GM12872 (cell line): ENCODE measurements around the gene ATF7IP2.
A peak's percentile ranks its signal among the peaks of the same experiment; 100 is the strongest.

Experiments
- TF ChIP-seq, protein P1 (sequence below): IDR thresholded peaks from 3 replicates; pipeline ENCODE4 v1.5.1; 2011; ENCODE audit warnings: low read depth, mild to moderate bottlenecking, low read length, moderate library complexity; ENCODE audit not compliant: insufficient read depth

ATF7IP2 gene

DNA sequence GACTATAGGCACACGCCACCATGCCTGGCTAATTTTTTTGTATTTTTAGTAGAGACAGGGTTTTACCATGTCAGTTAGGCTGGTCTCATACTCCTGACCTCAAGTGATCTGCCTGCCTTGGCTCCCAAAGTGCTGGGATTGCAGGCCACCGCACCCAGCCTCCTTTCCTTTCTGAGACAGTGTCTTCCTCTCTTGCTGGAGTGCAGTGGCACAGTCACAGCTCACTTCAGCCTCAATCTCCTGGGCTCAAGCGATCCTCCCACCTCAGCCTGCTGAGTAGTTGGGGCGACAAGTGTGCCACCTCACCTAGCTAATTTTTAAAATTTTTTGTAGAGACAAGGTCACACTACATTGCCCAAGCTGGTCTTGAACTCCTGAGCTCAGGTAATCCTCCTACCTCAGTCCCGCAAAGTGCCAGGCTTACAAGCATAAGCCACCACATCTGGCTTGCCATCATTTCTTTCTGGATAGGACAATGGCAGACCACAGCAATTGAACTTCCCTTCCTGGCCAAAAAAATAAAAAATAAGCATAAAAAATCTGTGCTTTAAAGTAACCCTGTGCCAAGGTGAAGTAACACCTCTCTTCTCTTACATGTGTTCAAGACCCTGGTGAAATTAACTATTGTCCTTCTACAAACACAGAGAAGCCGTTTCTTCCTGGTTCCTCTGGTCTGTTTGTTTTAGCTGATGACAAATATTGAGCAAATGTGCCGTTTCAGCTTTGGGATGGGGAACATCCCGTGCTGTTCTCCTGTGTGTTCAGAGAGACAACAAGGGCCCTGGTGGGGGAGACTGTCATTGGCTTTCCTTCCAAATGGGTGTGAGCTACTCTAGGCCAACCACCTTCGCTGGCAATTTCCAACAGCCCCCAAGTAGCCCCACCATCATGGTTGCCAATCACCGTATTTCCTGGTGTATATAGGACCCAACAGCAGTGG, 134.3 kb downstream of the ATF7IP2 start:
- TF ChIP-seq, protein P1, sequence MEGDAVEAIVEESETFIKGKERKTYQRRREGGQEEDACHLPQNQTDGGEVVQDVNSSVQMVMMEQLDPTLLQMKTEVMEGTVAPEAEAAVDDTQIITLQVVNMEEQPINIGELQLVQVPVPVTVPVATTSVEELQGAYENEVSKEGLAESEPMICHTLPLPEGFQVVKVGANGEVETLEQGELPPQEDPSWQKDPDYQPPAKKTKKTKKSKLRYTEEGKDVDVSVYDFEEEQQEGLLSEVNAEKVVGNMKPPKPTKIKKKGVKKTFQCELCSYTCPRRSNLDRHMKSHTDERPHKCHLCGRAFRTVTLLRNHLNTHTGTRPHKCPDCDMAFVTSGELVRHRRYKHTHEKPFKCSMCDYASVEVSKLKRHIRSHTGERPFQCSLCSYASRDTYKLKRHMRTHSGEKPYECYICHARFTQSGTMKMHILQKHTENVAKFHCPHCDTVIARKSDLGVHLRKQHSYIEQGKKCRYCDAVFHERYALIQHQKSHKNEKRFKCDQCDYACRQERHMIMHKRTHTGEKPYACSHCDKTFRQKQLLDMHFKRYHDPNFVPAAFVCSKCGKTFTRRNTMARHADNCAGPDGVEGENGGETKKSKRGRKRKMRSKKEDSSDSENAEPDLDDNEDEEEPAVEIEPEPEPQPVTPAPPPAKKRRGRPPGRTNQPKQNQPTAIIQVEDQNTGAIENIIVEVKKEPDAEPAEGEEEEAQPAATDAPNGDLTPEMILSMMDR: no peak

DNA sequence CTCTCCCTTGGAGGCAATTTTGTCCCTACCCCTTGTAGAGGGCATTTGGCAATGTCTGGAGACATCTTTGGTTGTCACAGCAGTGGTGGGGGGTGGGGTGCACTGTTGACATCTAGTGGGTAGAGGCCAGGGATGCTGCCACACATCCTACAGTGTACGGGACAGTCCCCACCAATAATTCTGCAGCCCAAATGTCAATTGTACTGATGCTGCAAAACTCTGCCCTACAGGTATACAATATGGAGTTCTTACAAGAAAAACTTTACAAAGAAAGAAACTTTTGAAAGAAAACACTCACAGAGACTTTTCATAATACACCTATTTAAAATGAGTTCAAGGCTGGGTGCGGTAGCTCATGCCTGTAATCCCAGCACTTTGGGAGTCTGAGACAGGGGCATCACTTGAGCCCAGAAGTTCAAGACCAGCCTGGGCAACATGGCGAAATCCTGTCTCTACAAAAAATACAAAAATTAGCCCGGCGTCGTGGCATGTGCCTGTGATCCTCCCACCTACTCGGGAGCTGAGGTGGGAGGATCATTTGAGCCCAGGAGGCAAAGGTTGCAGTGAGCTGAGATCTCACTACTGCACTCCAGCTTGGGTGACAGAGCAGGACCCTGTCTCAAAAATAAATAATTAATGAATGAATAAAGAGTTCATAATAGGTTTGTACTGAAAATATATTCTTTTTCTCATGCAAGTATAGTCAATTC, 135.2 kb downstream of the ATF7IP2 start:
- TF ChIP-seq, protein P1: no peak

DNA sequence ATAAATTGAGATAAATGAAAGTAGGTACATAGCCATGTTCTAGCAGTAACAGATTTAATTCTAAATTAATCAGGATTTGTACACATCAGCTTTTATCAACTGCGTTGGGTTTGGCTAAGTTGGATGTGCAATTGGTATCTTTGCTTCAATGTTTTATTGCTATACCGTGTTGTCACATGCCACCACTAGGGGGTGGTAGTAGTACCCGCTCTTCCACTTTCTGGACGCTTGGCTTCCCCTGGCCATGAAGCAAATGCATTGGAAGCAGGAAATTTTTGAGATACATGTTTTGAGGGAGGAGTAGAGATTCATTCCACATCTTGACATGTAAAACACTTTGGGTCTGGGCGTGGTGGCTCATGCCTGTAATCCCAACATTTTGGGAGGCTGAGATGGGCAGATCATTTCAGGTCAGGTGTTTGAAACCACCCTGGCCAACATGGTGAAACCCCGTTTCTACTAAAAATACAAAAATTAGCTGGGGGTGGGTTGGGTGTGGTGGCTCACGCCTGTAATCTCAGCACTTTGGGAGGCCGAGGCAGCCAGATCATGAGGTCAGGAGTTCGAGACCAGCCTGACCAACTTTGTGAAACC, 135.9 kb downstream of the ATF7IP2 start:
- TF ChIP-seq, protein P1: peak; percentile 88

DNA sequence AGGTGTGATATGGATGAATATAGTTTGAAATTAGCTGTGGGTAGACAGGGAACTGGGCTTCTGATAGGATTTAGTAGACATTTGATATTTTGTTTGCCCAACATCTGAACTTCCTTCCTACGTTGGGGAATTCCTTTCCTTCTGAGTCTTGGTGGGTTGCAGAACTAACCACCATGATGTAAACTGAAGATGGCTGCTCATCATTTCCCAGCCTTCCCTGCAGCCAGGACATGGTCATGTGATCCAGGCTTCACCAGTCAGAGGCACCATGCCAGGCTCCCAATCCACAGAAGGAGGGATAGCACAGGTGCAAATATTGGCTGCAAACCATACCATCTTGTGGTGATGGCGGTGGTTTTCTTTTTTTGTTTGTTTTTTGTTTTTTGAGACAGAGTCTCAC, 137.1 kb downstream of the ATF7IP2 start:
- TF ChIP-seq, protein P1: no peak

GRCh38 chr16:10525214-10525825, 139.5 kb downstream of the ATF7IP2 start:
- TF ChIP-seq, protein P1: no peak

GRCh38 chr16:10526962-10527361, 141.1 kb downstream of the ATF7IP2 start:
- TF ChIP-seq, protein P1: no peak

DNA sequence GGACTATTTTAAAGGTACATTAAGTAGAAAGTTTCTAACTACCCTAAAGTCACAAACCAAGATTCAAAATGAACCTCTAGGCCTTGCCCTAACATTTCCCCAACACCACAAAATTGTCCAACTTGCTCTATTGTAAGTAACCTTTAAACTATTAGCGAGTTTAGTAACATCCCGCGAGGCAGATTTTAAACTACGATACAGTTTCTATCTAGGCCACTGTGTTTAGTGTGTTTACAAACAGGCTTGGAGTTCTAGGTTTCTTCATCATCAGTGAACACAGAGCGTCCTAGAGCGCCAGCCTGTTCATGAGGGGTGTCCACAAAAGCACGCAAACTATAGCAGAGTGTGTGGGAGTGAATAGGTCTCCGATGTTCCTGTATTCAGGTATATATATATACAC, 142.8 kb downstream of the ATF7IP2 start:
- TF ChIP-seq, protein P1: no peak
